Fibroblast of skin of abdomen (primary cell): Measurements from ENCODE around the gene ELMO1. TPM values are rescaled to one million over a fixed set of nuclear protein-coding genes. Genes with fewer than 3 reads are reported as not detected.

Source experiments
- DNase-seq: peaks from one replicate; pipeline ENCODE4 v3.0.0-alpha.2; 2013
- polyA plus RNA-seq, 2 experiments: library from polyadenylated mRNA; unstranded; fragments of 120-200 nt; gene quantifications; one replicate each; pipeline ENCODE4 v1.2.1, GENCODE V29; 2013; ENCODE audit not compliant: insufficient read length in 2 of 2

ELMO1 gene
- polyA plus RNA-seq (2013, experiment 1 of 2; ENCODE audit: insufficient read length), result 0.33 TPM
- polyA plus RNA-seq (2013, experiment 2 of 2; ENCODE audit: insufficient read length), result 0.30 TPM

- peak; percentile 45 for DNase-seq
These were observed at the start of gene ELMO1 for GRCh38 chr7:37448636-37449361. Gene ELMO1, minus strand, starts transcription at chr7:37448864. Its CDS starts 106,174 bp downstream, at chr7:37342690.

- no peak for DNase-seq
These were observed 48.9 kb upstream of the ELMO1 start for GRCh38 chr7:37497576-37497975.

GRCh38 chr7:37495574-37496184 is 47.0 kb upstream of the ELMO1 start:
- DNase-seq, result peak; percentile 15

- DNase-seq, result no peak
These were observed 46.3 kb upstream of the ELMO1 start for GRCh38 chr7:37494926-37495325.

- no peak for DNase-seq
These were observed 45.1 kb upstream of the ELMO1 start for GRCh38 chr7:37493810-37494209.

GRCh38 chr7:37493123-37493522 is 44.5 kb upstream of the ELMO1 start:
- no peak for DNase-seq

- DNase-seq, result no peak
These were observed 43.4 kb upstream of the ELMO1 start for GRCh38 chr7:37491919-37492694.

- no peak for DNase-seq
These were observed 41.0 kb upstream of the ELMO1 start for GRCh38 chr7:37489703-37490102.

GRCh38 chr7:37488163-37488764 is 39.6 kb upstream of the ELMO1 start:
- DNase-seq, result no peak

GRCh38 chr7:37484426-37485073 is 35.9 kb upstream of the ELMO1 start:
- DNase-seq, result no peak

- DNase-seq, result no peak
These were observed 35.0 kb upstream of the ELMO1 start for GRCh38 chr7:37483627-37484026.

GRCh38 chr7:37482953-37483352 is 34.3 kb upstream of the ELMO1 start:
- no peak for DNase-seq

- DNase-seq, result no peak
These were observed 33.8 kb upstream of the ELMO1 start for GRCh38 chr7:37482505-37482904.

GRCh38 chr7:37481722-37482288 is 33.1 kb upstream of the ELMO1 start:
- DNase-seq, result no peak

GRCh38 chr7:37481154-37481553 is 32.5 kb upstream of the ELMO1 start:
- no peak for DNase-seq

GRCh38 chr7:37480041-37481031 is 31.7 kb upstream of the ELMO1 start:
- DNase-seq, result no peak

GRCh38 chr7:37476881-37477450 is 28.3 kb upstream of the ELMO1 start:
- no peak for DNase-seq

GRCh38 chr7:37476428-37476827 is 27.8 kb upstream of the ELMO1 start:
- DNase-seq, result no peak

- no peak for DNase-seq
These were observed 27.0 kb upstream of the ELMO1 start for GRCh38 chr7:37475646-37476045.

GRCh38 chr7:37471619-37472018 is 23.0 kb upstream of the ELMO1 start:
- DNase-seq, result no peak
